GM03348 (cell line): ENCODE measurements around the gene TGFB2.

ENCODE experiments used
- DNase-seq: peaks from one replicate; pipeline ENCODE4 v3.0.0; 2012; ENCODE audit warnings: low spot score

TGFB2 gene

GRCh38 chr1:218332416-218332815 lies 12.7 kb upstream of the TGFB2 start:
- no peak for DNase-seq

- no peak for DNase-seq
These were observed 8.8 kb upstream of the TGFB2 start for GRCh38 chr1:218336328-218336727.

DNA sequence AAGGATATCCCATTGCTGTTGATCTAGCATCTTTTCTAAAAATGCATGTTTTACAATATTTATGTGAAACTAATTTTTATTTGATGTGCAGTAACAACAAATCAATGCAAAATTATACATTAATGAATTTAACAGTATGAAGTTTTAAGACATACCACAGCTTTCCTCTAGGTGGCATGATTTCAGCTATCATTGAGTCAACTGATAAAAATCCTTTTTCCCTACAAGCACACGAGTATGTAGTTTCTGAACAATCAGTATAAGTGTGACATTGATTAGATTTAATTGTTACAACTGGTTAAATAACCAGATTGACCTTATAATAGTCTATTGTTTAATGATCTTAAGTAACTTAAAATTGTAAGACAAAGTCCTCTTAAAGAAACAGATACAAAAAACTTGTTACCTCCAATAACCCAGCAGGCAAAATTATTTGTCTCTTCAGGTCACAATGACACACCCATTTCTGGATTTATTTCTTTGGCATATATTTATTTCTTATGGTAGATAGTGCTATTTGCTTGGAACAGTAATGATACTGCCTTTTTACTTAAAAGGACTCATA lies 5.8 kb upstream of the TGFB2 start:
- peak; percentile 31 for DNase-seq

- no peak for DNase-seq
These were observed 3.8 kb upstream of the TGFB2 start for GRCh38 chr1:218341325-218341724.

GRCh38 chr1:218342091-218342490 lies 3.0 kb upstream of the TGFB2 start:
- no peak for DNase-seq

- DNase-seq = peak; percentile 82
These were observed 696 bp downstream of the TGFB2 start for GRCh38 chr1:218345673-218346390.

- DNase-seq = peak; percentile 44
These were observed 1.5 kb downstream of the TGFB2 start for GRCh38 chr1:218346391-218347204.

- peak; percentile 17 for DNase-seq
These were observed 2.2 kb downstream of the TGFB2 start for GRCh38 chr1:218347336-218347722.

GRCh38 chr1:218347723-218348627 lies 2.8 kb downstream of the TGFB2 start:
- no peak for DNase-seq

GRCh38 chr1:218348628-218349071 lies 3.5 kb downstream of the TGFB2 start:
- no peak for DNase-seq

DNA sequence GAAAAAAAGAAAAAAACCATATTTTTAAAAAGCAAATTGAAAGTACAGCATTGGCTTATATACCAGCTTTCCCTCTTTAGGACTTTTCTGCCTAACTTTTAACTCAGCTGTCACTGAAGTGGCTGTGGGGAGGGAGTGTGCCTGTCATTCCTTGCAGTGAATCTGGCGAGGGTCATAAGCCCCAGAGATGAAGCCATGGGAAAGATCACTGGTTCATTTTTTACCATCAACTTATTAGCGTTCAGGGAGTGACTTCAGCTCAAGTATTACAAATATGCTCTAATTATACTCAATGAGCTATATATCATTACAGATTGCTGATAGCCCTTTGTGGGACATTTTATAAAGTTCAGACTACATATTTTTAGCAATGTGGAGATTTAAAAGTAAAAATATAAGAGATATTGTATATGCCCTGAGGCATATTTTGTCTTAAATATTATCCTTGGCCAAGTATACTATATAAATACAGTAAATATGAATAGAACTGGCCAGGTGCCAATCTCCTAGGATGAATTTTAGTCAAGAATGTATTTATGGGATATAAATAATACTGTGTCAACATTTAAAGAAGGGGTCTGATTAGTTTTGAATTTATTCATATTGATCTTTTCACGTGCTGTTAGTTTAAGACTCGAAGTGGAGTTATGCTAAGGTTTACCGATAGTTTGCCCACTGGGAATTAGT lies 4.4 kb downstream of the TGFB2 start:
- DNase-seq = no peak

DNA sequence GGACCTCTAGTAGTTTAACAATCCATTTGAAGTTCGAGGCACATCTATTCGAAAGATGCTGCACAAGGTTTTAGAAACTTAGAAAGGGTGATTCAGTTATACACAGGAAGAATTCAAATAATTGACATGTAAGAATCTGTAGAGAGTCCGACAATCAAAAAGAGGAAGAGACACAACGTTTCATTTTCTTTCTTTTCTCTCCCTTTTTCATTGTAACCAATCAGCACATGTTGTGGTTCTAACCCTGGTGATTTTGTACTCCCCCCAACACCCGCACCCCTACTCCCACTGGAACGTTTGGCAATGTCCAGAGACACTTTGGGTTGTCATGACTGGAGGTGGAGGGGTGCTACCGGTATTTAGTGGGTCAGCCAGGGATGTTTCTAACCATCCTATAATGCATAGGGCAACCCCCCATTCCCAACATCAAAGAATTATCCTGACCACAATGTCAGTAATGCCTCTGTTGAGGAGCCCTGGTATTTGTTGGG lies 4.9 kb downstream of the TGFB2 start:
- no peak for DNase-seq

GRCh38 chr1:218350801-218351266 lies 5.7 kb downstream of the TGFB2 start:
- peak; percentile 55 for DNase-seq

GRCh38 chr1:218351391-218352074 lies 6.4 kb downstream of the TGFB2 start:
- DNase-seq = peak; percentile 45

DNA sequence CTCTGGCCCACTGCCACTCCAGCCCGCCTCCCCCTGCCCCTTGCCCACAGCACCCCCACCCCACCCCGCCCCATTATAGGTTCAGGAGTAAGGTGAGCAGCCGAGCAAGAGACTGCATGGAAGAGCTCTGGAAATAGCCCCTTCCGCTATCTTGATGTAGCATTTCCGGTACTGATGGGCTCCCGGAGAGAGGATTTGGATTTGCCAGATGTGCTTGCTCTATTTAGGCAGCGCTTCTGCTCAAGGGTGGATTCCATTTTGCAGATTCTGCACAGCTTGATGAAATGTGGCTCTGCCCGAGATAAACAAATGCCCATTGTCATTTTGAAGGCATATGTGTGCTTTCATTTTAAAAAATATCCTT lies 6.9 kb downstream of the TGFB2 start:
- no peak for DNase-seq

GRCh38 chr1:218353656-218354055 lies 8.5 kb downstream of the TGFB2 start:
- no peak for DNase-seq

GRCh38 chr1:218355278-218355677 lies 10.1 kb downstream of the TGFB2 start:
- DNase-seq = no peak

- DNase-seq = no peak
These were observed 12.2 kb downstream of the TGFB2 start for GRCh38 chr1:218357211-218357892.

DNA sequence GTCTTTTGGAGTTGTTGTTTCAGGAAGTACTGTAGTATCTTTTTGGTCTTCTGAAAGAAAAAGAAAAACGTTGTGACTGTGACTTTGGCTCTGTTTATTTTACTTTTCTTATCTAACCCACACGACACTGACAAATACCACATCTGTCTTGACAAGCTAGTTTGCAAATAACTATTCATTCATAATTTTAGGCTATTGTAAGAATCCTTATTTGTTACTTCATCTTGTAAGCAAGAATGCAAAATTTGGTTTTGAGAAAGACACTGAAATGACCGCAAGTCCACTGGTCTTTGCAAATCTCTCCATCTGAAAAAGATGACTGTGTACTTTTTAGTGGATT lies 12.7 kb downstream of the TGFB2 start:
- no peak for DNase-seq
